T-helper 9 cell (primary cell): ENCODE data around the gene FLT3LG.
A peak's percentile ranks its signal among the peaks of the same experiment; 100 is the strongest.
"Not testable (repeated sequence)": the region's sequence is repeated elsewhere in the genome, so short reads cannot be mapped to it uniquely, and the experiment has no call there.

Experiments
- DNase-seq: peaks from one replicate; pipeline ENCODE4 v3.0.0-alpha.2; 2020

FLT3LG gene

DNA sequence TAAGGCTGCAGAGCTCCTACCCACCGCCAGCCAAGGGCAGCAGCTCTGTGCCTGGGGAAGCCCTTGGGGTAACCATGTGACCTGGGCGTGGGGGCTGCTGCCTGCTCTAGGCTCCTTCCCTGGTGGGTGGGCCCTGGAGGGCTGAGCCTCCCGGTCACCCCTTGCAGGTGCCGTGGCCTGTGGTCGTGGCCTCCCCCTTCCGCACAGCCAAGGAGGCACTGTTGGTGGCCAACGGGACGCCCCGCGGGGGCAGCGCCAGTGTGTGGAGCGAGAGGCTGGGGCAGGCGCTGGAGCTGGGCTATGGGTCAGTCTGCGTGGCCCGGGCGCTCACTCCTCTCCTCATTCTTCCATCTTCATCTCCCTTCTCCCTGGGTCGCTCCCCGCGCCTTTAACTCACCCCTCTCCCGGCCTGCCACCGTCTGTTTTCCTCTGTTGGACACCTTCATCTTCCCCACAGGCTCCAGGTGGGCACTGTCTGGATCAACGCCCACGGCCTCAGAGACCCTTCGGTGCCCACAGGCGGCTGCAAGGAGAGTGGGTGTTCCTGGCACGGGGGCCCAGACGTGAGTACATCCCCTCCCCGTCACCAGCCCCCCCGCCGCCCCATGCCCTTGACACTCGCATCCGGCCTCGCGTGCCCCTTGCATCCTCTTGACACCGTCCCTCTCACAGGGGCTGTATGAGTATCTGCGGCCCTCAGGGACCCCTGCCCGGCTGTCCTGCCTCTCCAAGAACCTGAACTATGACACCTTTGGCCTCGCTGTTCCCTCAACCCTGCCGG, 9.9 kb upstream of the FLT3LG start:
- DNase-seq, result no peak

DNA sequence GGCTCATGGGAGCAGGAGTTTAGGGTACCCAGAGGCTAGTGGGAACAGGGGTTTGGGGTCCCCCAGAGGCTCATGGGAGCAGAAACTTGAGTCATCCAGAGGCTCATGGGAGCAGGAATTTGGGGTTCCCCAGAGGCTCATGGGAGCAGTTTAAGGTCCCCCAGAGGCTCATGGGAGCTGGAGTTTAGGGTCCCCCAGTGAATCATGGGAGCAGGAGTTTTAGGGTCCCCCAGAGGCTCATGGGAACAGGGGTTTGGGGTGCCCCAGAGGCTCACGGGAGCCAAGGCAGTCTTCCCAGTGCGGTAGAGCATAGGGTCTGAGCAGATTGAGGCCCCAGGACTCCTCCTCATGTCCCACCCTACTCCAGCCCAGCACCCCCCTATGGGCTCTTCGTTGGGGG, 8.6 kb upstream of the FLT3LG start:
- no peak for DNase-seq

DNA sequence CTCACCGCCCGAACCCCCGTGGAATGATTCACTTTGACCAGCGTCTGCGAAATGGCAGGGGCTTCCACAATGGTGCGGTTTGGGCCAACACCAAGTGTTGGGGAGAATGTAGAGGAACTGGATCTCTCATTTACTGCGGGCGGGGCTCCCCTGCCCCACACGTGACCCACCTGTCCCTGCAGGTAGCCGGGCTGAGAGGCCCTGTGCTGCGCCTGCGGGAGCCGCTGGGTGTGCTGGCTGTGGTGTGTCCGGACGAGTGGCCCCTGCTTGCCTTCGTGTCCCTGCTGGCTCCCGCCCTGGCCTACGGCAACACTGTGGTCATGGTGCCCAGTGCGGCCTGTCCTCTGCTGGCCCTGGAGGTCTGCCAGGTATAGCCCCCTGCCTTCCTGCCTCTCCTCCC, 5.8 kb upstream of the FLT3LG start:
- no peak for DNase-seq

DNA sequence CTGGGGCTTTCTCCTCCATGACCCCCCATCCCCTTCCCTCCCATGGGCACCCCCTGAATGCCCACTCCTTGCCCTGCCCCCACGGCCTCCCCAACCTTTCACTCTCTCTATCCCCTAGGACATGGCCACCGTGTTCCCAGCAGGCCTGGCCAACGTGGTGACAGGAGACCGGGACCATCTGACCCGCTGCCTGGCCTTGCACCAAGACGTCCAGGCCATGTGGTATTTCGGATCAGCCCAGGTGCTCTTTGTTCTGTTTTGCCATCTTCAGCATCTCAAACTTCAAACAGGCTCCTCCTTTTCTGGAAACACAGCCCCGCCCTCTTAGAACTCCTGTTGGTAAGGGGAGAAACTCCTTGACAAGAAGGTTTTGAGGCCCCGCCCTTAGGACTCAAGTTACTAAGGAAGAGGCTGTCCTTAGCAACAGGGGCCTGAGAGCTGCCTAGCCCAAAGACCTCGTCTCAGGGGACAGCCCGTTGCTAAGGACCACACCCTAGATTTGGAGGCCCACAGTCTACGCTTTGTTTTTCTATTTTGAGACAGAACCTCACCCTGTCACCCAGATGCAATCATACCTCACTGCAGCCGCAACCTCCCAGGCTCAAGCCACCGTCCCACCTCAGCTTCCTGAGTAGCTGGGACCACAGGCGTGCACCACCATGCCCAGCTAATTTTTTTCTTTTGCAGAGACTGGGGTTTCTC, 5.1 kb upstream of the FLT3LG start:
- peak; percentile 80 for DNase-seq

DNA sequence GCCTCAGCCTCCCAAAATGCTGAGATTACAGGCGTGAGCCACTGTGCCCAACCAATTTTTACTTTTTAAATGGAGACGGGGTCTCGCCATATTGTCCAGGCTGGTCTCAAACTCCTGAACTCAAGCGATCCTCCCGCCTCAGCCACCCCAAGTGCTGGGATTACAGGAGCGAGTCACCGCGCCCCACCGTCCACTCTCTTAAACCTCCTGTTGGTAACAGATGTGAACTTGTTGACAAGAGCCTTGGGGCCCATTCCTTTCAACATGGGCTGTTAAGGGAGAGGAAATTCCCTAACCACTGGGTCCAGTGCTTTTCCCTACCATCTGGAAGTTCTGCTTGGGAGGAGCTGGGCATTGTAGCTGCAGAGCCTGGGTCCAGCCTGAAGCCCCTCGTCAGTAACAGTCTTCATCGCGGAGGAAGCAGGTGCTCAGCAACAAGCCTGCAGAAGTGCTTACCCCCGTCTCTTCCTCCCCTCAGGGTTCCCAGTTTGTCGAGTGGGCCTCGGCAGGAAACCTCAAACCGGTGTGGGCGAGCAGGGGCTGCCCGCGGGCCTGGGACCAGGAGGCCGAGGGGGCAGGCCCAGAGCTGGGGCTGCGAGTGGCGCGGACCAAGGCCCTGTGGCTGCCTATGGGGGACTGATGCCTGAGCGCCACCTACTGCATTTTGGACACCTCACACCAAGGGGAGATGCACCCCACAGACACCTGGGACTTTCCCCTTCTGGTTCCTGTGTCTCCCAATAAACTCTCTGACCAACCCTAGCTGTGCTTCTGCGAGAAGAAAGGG, 4.0 kb upstream of the FLT3LG start:
- DNase-seq, result peak; percentile 66

DNA sequence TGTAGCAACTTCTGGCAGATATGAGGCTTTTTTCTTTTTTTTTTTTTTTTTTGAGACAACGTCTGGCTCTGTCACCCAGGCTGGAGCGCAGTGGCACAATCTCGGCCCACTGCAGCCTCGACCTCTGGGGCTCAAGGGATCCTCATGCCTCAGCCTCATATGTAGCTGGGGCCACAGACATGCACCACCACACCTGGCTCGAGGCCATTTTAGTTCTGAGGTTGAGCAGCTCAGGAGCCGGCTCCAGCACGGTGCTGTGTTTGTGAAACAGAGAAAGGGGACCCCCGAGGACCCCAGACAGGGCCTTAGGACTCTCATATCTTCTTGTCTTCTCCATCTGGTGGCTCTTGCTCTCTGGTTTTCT, 3.4 kb upstream of the FLT3LG start:
- no peak for DNase-seq

DNA sequence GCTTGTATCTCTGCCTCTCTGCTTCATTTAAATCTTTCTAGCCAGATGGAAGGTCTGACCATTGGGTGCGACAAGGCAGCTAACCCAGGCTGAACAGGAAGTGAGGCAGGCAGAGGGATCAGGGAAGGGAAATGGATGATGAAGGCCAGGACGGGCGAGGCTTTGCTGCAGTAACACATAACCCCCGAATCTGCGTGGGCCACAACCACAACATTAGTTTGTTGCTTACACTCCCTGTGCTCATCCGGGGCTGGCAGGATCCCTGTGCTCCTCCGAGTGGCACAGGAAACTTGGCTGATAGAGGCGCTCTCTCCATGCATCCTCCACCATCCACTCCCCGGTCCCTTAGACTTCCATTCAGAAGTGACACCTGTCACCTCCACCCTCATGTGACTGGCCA, 1.1 kb upstream of the FLT3LG start:
- DNase-seq, result no peak

DNA sequence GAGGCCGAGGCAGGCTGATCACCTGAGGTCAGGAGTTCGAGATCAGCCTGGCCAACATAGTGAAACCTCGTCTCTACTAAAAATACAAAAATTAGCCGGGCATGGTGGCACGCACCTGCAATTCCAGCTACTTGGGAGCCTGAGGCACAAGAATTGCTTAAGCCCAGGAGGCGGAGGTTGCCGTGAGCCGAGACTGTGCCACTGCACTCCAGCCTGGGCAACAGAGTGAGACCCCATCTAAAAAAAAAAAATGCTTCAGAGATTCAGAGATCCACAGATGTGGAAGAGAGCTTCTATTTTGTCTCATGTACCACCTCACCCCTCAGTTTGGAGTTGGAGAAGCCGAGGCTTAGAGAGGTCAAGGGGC, 531 bp upstream of the FLT3LG start:
- not testable (repeated sequence) for DNase-seq

DNA sequence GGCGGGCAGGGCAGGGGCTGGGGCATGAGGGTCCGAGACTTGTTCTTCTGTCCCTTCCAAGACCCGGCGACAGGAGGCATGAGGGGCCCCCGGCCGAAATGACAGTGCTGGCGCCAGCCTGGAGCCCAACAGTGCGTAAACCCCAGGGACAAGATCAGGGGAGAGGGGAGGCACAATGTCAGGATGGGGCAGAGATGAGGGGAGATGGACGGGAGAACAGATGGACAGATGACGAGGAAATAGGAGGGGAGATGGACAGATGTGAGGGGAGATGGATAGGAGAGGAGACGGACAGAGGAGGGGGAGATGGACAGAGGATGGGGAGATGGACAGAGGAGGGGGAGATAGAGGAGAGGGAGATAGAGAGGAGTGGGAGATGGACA, 518 bp downstream of the FLT3LG start:
- no peak for DNase-seq

DNA sequence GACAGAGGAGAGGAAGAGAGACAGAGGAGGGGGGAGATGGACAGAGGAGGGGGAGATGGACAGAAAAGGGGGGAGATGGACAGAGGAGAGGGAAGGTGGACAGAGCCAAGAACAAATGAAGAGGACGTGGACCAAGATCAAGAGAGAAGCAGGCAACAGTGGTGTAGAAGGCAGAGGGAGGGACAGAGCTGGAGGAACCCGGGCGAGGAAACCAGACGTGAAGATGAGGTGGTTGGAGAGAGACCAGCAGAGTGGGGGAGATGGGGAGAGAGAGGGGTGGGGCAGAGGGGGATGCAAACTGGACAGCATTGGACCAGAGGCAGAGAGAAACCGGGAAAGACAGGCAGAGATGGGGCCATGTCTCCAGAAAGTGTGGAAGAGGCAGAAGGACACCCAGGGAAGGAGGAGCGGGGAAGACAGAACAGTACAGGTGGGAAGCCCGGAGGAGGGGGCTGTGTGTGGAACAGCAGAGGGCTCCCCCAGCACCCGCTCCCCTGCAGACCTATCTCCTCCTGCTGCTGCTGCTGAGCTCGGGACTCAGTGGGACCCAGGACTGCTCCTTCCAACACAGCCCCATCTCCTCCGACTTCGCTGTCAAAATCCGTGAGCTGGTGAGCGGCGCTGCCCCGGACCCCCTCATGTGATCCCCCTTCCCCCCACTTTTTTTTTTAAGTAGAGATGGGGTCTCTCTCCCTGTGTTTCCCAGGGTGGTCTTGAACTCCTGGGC, 1.3 kb downstream of the FLT3LG start:
- no peak for DNase-seq

DNA sequence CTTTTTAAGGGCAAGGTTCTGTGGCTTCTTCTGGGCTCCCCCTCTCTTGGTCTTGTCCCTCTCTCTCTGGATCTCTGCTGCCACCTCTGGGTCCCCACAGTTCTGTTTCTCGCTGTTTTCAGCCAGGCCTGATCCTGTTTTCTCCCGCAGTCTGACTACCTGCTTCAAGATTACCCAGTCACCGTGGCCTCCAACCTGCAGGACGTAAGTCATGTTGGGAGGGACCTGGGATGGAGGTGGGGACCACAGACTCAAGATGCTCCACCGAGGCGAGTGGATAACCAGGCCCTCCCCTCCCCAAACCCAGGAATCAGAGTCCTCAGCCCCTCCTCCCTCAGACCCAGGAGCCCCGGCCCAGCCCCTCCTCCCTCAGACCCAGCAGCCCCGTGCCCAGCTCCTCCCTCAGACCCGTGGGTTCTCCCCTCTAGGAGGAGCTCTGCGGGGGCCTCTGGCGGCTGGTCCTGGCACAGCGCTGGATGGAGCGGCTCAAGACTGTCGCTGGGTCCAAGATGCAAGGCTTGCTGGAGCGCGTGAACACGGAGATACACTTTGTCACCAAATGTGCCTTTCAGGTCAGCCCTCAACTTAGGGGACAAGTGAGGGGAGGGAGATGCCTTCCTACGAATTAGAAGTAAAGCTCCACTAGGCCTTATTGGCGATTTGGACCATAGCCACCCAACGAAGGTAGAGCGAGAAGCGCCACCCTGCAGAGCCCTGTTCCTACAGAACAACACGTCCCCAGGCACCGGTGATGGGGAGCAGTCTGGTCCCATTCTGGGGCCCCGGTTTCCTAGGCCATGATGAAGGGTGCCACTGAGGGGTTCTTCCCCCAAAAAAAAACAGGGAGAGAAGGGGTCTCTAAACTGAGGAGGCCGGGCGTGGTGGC, 2.2 kb downstream of the FLT3LG start:
- DNase-seq, result peak; percentile 54

DNA sequence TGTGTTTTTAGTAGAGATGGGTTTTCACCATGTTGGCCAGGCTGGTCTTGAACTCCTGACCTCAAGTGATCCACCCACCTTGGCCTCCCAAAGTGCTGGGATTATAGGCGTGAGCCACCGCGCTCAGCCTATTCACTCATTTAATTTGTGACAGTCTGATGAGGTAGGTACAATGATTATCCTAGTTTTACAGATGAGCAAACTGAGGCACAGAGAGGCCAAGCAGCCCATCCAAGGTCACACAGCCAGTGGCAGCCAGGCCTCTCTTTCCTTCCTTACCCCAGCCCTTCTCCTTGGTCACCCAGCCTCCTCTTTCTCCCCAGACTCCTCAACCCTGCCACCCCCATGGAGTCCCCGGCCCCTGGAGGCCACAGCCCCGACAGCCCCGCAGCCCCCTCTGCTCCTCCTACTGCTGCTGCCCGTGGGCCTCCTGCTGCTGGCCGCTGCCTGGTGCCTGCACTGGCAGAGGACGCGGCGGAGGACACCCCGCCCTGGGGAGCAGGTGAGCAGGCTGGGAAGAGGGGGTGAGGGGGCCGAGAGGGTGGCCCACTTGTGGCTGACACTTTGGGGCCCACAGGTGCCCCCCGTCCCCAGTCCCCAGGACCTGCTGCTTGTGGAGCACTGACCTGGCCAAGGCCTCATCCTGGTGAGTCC, 6.1 kb downstream of the FLT3LG start:
- DNase-seq, result no peak

DNA sequence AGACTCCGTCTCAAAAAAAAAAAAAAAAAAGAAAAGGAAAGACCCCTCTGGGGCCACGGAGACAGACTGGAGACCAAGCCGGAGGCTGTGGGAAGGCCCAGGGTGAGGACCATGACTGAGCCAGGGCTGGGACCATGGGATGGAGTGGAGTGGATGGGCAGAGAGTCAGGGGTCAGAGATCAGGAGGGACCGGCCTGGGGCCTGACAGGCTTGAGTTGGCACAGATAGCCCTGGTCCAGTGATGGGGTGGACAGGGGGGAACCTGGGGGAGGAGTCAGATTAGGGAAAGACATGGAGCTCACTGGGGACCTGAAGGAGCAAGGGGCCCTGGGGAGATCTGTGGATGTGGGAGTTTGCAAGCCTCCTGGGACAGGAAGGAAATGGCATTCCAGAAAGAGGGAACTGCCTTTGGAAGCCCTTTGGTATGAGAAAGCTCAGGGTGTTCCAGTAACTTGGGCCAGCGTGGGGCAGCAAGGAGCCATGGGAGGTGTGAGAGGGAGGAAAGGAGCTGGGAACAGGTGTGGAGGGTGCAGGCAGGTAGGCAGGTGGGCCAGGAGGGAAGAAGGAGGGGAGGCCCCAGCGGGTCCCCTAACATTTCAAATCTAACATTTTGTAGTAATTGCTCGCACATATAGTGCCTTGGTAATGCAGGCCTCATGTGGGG, 7.1 kb downstream of the FLT3LG start:
- no peak for DNase-seq

DNA sequence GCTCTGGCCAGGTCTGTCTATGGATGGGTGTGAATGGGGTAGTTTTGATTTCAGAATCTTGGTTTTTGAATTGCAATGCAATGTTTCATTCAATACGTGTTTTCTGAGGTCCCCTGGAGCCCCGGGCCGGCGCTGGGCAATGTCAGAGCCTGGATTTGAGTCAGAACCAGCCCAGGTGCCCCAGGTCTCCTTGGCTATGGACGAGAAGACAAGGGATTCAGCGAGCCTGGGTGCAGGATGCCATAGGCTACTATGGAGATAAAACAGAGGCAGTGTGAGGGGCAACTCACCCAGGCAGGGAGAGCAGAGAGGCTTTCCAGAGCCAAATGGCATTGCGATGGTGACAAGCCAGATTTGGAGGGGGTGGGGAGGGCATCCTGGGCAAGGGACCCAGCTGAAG, 12.2 kb downstream of the FLT3LG start:
- no peak for DNase-seq

DNA sequence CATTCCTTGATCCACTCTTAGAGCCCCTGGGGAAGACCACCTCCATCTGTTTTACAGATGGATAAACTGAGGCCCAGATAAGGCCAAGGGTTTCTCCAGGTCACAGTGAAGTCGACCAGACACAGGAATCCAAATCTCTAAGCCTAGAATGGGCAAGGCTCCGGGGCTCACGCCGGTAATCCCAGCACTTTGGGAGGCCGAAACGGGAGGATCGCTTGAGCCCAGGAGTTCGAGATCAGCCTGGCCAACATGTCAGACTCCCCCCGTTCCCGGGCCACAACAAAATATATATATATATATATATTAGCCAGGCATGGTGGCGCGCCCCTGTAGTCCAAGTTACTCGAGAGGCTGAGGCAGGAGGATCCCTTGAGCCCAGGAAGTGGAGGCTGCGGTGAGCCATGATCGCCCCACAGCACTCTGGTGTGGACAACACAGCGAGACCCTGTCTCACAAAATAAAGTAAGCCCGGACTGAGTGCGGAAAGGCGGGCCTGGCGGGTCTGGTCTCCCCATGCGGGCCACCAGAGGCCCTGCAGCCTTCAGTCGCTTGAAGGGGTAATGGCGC, 12.8 kb downstream of the FLT3LG start:
- DNase-seq, result no peak

DNA sequence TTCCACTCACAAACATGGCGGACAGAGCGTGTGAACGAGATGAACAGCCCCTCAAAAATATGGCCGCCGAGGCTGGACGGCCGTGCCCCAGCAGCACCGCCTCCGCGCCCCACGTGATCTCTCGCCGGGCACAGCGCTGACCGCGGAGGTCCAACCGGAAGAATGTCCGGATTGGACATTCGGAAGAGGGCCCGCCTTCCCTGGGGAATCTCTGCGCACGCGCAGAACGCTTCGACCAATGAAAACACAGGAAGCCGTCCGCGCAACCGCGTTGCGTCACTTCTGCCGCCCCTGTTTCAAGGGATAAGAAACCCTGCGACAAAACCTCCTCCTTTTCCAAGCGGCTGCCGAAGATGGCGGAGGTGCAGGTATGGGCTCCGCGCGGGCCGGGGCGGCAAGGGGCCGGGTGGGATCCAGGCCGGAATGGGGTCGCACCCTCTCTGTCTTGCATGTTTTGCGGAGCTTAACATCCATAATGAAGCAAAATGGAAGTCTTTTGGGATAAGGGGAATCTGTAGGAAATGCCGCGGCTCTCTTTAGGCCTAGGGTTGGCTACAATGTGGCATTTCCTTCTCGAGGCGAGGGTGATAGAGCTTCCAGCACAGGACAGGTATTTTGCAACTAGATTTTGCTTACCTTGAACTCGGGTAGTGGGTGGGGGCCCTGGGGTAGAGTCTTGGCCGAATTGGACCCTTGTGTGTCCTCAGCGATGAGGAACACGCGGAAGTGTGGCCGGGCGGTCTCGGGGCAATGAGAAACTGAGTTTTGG, 13.4 kb downstream of the FLT3LG start, which contains the start of gene RPL13A:
Gene RPL13A, plus strand, starts transcription at position 332 of the 769 bp plus-strand sequence. Its CDS starts 22 bp downstream, at position 354.
- peak; percentile 99 for DNase-seq

DNA sequence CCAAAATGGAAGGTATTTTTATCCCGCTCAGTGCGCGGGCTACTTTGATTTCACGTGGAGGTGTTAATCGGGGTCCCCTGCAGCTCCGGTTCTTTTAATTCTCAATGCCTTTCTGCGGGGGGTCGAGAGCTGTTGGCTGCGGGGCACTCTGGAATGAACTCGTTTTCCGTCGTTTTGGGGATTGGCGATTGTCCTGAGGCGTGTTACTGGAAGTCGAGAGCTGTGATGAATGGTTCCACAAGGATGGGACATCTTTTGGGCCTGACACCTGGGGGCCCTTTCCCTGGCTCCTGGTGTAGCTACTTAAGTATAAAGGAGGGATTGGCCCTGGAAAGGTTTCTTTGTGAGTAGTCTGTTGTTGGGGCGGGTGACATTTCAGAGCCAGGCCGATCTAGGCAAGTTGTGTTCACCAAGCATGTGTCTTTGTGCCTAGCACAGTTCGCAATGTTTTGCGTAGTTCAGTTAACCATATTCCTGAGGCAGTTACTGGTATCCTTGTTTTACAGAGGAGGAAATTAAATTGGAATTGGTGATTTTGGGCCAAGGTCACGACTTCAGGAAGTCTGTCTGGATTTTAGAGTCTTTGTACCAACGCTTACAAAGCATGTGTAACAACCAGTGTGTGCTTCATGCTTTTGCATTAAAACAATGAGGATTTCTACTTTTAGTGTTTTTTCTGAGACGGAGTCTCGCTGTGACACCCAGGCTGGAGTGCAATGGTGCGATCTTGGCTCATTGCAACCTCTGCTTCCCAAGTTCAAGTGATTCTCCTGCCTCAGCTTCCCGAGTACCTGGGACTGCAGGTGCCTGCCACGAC, 14.2 kb downstream of the FLT3LG start:
- DNase-seq, result no peak

DNA sequence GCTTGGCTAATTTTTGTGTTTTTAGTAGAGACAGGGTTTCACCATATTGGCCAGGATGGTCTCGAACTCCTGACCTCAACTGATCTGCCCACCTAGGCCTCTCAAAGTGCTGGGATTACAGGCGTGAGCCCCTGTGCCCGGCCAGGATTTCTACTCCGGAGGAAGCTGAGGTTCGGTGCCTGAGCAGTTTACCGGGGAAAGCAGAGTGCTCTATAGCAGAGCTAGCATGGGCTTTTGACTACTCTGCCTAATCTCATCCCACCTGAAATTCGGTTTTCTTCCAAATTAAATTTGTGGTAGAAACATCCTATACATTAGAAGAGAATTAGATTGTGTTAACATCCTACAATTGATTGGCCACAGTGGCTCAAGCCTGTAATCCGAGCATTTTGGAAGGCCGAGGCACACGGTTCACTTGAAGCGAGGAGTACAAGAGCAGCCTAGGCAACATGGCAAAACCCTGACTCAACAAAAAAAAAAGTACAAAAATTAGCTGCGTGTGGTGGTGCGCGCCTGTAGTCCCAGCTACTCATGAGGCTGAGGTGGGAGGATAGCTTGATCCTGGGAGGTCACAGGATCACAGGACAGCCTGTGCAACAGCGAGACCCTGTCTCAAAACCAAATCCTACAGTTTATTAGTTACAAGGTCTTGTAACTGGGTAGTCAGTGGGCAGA, 15.0 kb downstream of the FLT3LG start:
- DNase-seq, result no peak
